Superior temporal gyrus (tissue), 1 donor: ENCODE data around the gene FTO.
"Not testable (repeated sequence)": the region's sequence is repeated elsewhere in the genome, so short reads cannot be mapped to it uniquely, and the experiment has no call there.

Experiments
- DNase-seq: peaks from one replicate; pipeline ENCODE4 v3.0.0-alpha.2; 2016; ENCODE audit errors: extremely low spot score

FTO gene

GRCh38 chr16:53863861-53864260 lies 159.9 kb downstream of the FTO start:
- DNase-seq = no peak

- no peak for DNase-seq
Measured at GRCh38 chr16:53864819-53865493, 161.0 kb downstream of the FTO start.

GRCh38 chr16:53865494-53865863 lies 161.5 kb downstream of the FTO start:
- peak; percentile 60 for DNase-seq

GRCh38 chr16:53866520-53866919 lies 162.6 kb downstream of the FTO start:
- no peak for DNase-seq

GRCh38 chr16:53870831-53871230 lies 166.9 kb downstream of the FTO start:
- DNase-seq = no peak

GRCh38 chr16:53872248-53873221 lies 168.6 kb downstream of the FTO start:
- no peak for DNase-seq

- DNase-seq = no peak
Measured at GRCh38 chr16:53876811-53877210, 172.9 kb downstream of the FTO start.

GRCh38 chr16:53878216-53878615 lies 174.3 kb downstream of the FTO start:
- DNase-seq = no peak

GRCh38 chr16:53881371-53881770 lies 177.4 kb downstream of the FTO start:
- no peak for DNase-seq

- DNase-seq = no peak
Measured at GRCh38 chr16:53882310-53882709, 178.4 kb downstream of the FTO start.

GRCh38 chr16:53884748-53885147 lies 180.8 kb downstream of the FTO start:
- no peak for DNase-seq

- no peak for DNase-seq
Measured at GRCh38 chr16:53886482-53887378, 182.8 kb downstream of the FTO start.

GRCh38 chr16:53888222-53888621 lies 184.3 kb downstream of the FTO start:
- DNase-seq = no peak

- DNase-seq = not testable (repeated sequence)
Measured at GRCh38 chr16:53890877-53891276, 186.9 kb downstream of the FTO start.

GRCh38 chr16:53891409-53892139 lies 187.6 kb downstream of the FTO start:
- DNase-seq = no peak

GRCh38 chr16:53892155-53892554 lies 188.2 kb downstream of the FTO start:
- peak; percentile 89 for DNase-seq

GRCh38 chr16:53893731-53894435 lies 189.9 kb downstream of the FTO start:
- no peak for DNase-seq

GRCh38 chr16:53894686-53895085 lies 190.7 kb downstream of the FTO start:
- DNase-seq = no peak

- DNase-seq = peak; percentile 54
Measured at GRCh38 chr16:53895433-53895832, 191.5 kb downstream of the FTO start.

GRCh38 chr16:53895851-53896250 lies 191.9 kb downstream of the FTO start:
- peak; percentile 52 for DNase-seq

- DNase-seq = no peak
Measured at GRCh38 chr16:53896722-53897121, 192.8 kb downstream of the FTO start.
